KMS-11 (cell line): ENCODE results near the gene RXRA.

Source experiments
- H2AFZ ChIP-seq: fragments of 200-600 bp; sonication (generic); 2 replicates; pipeline ENCODE4 v1.6.1; 2016; ENCODE audit warnings: antibody characterized with exemption, mixed run types, low read depth
- H3K27ac ChIP-seq: fragments of 200-600 bp; sonication (generic); 2 replicates; pipeline ENCODE4 v1.6.1; 2016; ENCODE audit warnings: mild to moderate bottlenecking, mixed run types
- H3K27me3 ChIP-seq: fragments of 200-600 bp; sonication (generic); 2 replicates; pipeline ENCODE4 v1.6.1; 2017; ENCODE audit warnings: mild to moderate bottlenecking, low read depth, mixed run types, moderate library complexity; ENCODE audit not compliant: insufficient read depth
- H3K36me3 ChIP-seq: fragments of 200-600 bp; sonication (generic); 2 replicates; pipeline ENCODE4 v1.6.1; 2017; ENCODE audit warnings: mild to moderate bottlenecking, mixed run types; ENCODE audit not compliant: insufficient read depth
- H3K4me1 ChIP-seq: fragments of 200-600 bp; sonication (generic); 2 replicates; pipeline ENCODE4 v1.6.1; 2016; ENCODE audit warnings: mild to moderate bottlenecking, low read depth, mixed run types; ENCODE audit not compliant: poor library complexity, severe bottlenecking
- H3K4me2 ChIP-seq: fragments of 200-600 bp; sonication (generic); 2 replicates; pipeline ENCODE4 v1.7.0; 2016; ENCODE audit warnings: mild to moderate bottlenecking, mixed run types
- H3K4me3 ChIP-seq: fragments of 200-600 bp; sonication (generic); IDR thresholded peaks from 2 replicates; pipeline ENCODE4 v1.6.1; 2017; ENCODE audit warnings: low read depth, low read length, mixed read lengths; ENCODE audit not compliant: insufficient read depth
- H3K79me2 ChIP-seq: fragments of 200-600 bp; sonication (generic); 2 replicates; pipeline ENCODE4 v1.6.1; 2016; ENCODE audit warnings: low read depth, mixed run types; ENCODE audit not compliant: insufficient read depth
- H3K9ac ChIP-seq: fragments of 200-600 bp; sonication (generic); 2 replicates; pipeline ENCODE4 v1.6.1; 2016; ENCODE audit warnings: mild to moderate bottlenecking, mixed run types
- H4K20me1 ChIP-seq: fragments of 200-600 bp; sonication (generic); 2 replicates; pipeline ENCODE4 v1.6.1; 2016; ENCODE audit warnings: mild to moderate bottlenecking, mixed run types; ENCODE audit not compliant: insufficient read depth
- TF ChIP-seq, protein P1 (sequence below): fragments of 200-600 bp; sonication (generic); conservative IDR thresholded peaks from 2 replicates; pipeline ENCODE4 v1.6.1; 2017; ENCODE audit warnings: low read depth, mild to moderate bottlenecking, antibody characterized with exemption, low read length, moderate library complexity, mixed read lengths

Gene RXRA

DNA sequence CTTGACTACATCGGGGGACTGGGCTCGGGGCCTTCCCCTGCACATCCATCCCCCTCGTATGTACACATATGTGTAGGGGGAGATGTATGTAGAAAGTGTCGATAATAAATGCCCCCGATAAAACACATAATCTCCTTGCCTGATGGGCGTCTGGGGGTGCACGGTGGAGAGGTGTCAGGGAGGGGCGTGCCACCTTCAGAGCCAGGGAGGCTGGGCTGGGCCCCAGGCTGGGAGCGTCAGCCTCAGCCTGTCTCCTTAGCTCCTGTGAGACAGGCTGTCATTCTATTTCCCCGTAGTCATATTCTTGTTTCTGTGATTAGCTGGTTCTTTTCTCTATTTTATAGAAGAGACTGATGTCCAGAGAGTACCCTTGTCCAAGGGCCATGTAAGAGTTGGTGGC, 4.7 kb upstream of the RXRA start:
- H3K27ac ChIP-seq = no peak overlapping the region
- no peak overlapping the region for H3K9ac ChIP-seq
- H2AFZ ChIP-seq = no peak overlapping the region
- H3K79me2 ChIP-seq = no peaks in the 10 kb centered on the region
- H3K27me3 ChIP-seq = peaks cover 3% of the 10 kb centered on the region; the same call in 1 of the 2 replicates
- no peaks in the 10 kb centered on the region for H3K36me3 ChIP-seq
- H3K4me2 ChIP-seq = no peak overlapping the region
- H3K4me3 ChIP-seq = no peak overlapping the region
- H4K20me1 ChIP-seq = no peaks in the 10 kb centered on the region
- peaks cover 7% of the 10 kb centered on the region for H3K4me1 ChIP-seq
- TF ChIP-seq, protein P1, sequence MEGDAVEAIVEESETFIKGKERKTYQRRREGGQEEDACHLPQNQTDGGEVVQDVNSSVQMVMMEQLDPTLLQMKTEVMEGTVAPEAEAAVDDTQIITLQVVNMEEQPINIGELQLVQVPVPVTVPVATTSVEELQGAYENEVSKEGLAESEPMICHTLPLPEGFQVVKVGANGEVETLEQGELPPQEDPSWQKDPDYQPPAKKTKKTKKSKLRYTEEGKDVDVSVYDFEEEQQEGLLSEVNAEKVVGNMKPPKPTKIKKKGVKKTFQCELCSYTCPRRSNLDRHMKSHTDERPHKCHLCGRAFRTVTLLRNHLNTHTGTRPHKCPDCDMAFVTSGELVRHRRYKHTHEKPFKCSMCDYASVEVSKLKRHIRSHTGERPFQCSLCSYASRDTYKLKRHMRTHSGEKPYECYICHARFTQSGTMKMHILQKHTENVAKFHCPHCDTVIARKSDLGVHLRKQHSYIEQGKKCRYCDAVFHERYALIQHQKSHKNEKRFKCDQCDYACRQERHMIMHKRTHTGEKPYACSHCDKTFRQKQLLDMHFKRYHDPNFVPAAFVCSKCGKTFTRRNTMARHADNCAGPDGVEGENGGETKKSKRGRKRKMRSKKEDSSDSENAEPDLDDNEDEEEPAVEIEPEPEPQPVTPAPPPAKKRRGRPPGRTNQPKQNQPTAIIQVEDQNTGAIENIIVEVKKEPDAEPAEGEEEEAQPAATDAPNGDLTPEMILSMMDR = no peak

DNA sequence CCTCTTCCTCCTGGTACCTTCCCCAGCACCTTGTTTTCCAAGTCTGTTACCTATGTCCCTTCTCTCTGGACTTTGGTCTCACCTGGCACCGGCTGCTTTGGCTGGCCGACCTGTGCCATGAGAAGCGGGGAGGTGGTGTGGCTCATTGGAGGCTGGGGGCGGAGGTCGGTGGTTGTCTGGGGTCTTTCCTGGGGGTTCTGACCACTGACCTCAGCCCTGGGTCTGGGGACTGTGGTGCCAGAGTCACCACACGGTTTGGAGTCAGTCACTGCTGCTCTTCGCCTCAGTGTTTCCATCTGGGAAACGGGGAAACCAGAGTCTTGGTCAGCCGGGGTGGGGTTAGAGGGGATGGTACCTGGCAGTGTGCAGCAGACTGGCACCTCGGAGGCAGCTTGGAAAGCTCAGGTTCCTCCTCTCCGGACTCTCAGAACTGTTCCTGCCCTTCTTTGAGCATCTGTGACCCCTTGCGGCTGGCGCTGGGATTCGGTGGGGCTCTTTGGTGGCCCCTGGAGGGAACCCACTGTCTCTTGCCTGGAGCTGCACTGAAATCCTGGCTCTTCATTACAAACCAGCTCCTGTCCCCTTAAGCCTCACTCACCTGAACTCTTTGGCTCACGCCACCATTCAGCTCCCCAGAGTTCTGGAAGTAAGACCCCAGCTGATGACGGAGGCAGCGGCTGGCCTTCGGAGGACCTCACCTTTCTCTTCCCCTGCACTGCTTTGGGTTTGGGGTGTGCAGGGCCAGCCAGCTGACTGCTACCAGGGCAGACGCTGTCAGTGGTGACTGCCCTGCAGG, 4.1 kb upstream of the RXRA start:
- Histone ChIP-seq H3K36me3 (no peaks in the 10 kb centered on the region), H3K4me1 (peaks cover 7% of the 10 kb centered on the region), H3K79me2 (peaks cover 2% of the 10 kb centered on the region; the same call in 1 of the 2 replicates), H3K9ac (no peak overlapping the region), H3K4me3 (no peak overlapping the region), H3K27ac (no peak overlapping the region), H3K4me2 (no peak overlapping the region), H2AFZ (no peak overlapping the region), H4K20me1 (no peaks in the 10 kb centered on the region), H3K27me3 (peaks cover 3% of the 10 kb centered on the region; the same call in 1 of the 2 replicates)
- TF ChIP-seq, protein P1 = no peak

DNA sequence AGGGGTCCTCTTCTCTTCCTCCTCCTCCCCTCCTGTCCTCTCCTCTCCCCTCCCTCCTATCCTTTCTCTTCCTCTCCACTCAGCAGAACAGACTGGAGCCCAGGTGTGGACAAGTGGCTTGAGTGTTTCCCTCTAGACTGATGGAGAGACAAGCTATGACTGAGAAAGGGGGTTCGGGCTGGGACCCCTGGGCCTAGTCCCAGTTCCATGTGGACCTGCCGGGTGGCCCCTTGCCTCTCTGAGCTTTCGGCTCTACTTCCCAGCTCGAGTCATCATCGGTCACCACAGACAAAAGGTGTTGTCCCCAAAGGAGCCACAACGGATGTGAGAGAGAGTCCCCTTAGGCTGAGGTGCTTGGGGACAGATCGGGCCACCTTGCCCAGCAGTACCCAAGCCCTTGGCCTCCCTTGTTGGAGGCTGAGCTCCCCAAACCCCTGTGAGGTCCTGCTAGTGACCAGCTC, 3.4 kb upstream of the RXRA start:
- Histone ChIP-seq H3K36me3 (no peaks in the 10 kb centered on the region), H3K4me1 (peaks cover 11% of the 10 kb centered on the region), H3K9ac (no peak overlapping the region), H3K27ac (no peak overlapping the region), H3K27me3 (peaks cover 3% of the 10 kb centered on the region; the same call in 1 of the 2 replicates), H4K20me1 (no peaks in the 10 kb centered on the region), H3K79me2 (peaks cover 9% of the 10 kb centered on the region; the same call in 1 of the 2 replicates), H3K4me2 (no peak overlapping the region), H2AFZ (no peak overlapping the region), H3K4me3 (no peak overlapping the region)
- TF ChIP-seq, protein P1 = no peak

DNA sequence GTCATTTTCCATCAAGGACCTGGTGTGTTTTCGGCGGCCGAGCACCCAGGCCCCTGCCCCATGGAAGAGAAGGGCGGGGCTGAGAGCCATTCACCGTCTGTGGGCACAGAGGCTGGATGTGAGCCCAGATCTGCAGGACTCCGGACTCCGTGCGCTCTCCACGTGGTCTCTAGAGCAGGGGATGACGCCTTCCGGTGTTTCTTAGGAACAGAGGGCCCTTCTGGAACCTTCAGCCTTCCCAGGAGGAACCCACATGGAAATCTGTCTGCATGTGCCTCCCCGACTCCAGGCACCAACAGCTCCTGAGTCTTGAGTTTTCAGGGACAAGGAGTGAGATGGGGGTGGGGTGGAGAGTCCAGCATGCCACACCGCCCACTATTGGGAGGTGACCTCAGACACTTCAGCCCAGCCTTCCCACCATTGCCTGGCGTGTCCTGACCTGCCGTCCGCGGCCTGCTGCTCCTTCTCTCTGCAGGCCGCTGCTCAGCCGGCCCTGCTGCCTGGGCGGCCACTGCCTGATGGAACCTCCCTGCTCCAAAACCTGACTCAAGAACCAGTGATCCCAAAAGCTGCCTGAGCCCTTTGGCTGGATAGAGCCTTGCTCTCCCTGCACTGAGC, 2.4 kb upstream of the RXRA start:
- Histone ChIP-seq H3K36me3 (no peaks in the 10 kb centered on the region), H3K27me3 (peaks cover 3% of the 10 kb centered on the region; the same call in 1 of the 2 replicates), H3K79me2 (peaks cover 19% of the 10 kb centered on the region; the same call in 1 of the 2 replicates), H3K27ac (no peak overlapping the region), H3K4me1 (peaks cover 17% of the 10 kb centered on the region), H3K9ac (no peak overlapping the region), H3K4me2 (no peak overlapping the region), H2AFZ (no peak overlapping the region), H4K20me1 (no peaks in the 10 kb centered on the region), H3K4me3 (no peak overlapping the region)
- TF ChIP-seq, protein P1 = no peak
